Measurements from ENCODE around the gene PDE6A. TPM values are rescaled to one million over a fixed set of nuclear protein-coding genes. Genes with fewer than 3 reads are reported as not detected.

PDE6A gene
- total RNA-seq, 4 donors from 2014 or later = 0.22 TPM; not detected in 3

DNA sequence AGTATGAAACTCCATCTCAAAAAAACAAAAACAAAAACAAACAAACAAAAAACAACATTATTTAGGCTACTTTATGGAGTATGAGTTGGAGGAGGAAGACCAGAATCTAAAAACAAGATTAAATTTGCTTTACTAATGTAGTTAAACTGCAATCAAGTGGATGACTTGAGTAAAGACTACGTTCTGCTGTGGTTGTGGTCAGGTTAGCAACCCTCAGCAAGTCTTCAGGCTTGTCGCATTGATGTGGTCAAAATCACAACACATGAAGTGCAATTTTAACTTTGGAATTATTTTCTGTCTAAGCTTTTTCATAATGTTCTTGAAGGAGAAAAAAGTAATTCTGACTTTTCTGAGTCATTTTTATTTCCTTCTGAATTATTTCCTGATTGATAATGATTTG is 43.1 kb downstream of the PDE6A start:
- TF ChIP-seq POLR2A (IDR thresholded peaks at IDR 0.05) (no peak), EP300 (IDR thresholded peaks at IDR 0.05) (no peak)
- TF ChIP-seq, protein P1, sequence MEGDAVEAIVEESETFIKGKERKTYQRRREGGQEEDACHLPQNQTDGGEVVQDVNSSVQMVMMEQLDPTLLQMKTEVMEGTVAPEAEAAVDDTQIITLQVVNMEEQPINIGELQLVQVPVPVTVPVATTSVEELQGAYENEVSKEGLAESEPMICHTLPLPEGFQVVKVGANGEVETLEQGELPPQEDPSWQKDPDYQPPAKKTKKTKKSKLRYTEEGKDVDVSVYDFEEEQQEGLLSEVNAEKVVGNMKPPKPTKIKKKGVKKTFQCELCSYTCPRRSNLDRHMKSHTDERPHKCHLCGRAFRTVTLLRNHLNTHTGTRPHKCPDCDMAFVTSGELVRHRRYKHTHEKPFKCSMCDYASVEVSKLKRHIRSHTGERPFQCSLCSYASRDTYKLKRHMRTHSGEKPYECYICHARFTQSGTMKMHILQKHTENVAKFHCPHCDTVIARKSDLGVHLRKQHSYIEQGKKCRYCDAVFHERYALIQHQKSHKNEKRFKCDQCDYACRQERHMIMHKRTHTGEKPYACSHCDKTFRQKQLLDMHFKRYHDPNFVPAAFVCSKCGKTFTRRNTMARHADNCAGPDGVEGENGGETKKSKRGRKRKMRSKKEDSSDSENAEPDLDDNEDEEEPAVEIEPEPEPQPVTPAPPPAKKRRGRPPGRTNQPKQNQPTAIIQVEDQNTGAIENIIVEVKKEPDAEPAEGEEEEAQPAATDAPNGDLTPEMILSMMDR (IDR thresholded peaks at IDR 0.05) = no peak
- Histone ChIP-seq H3K36me3 (no peaks in the 10 kb centered on the region), H3K4me3 (no peak overlapping the region), H3K27ac (no peak overlapping the region), H3K4me1 (no peaks in the 10 kb centered on the region), H3K9me3 (no peaks in the 10 kb centered on the region), H3K27me3 (no peaks in the 10 kb centered on the region)
- DNase-seq (ENCODE audit: low spot score in 2 of 2) = no peak
- 88 to 93% methylated on average over 2 of the region's 2 CpGs for WGBS, 2 donors

DNA sequence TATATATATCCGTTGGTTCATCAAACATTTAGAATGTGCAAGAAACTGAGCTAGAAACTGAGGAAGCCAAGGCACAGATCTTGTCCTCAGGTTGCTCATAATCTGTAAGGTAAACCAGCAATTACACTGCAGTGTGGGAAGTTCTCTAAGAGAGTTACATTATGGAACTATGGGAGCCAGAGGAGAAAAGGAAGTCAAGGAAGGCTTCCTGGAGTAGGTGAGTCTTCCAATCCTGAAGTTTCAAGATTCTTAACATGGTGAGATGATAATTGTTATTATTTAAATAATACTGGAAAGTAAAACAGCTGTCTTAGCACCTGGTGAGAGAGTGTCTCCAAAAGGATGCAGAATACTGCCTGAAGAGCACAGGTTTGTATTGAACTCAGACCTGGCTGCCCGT is 44.2 kb downstream of the PDE6A start:
- no peak for TF ChIP-seq POLR2A (IDR thresholded peaks at IDR 0.05)
- DNase-seq (ENCODE audit: low spot score in 2 of 2) = no peak
- Histone ChIP-seq H3K4me3 (no peak overlapping the region), H3K27me3 (no peaks in the 10 kb centered on the region), H3K9me3 (no peaks in the 10 kb centered on the region), H3K36me3 (no peaks in the 10 kb centered on the region), H3K27ac (no peak overlapping the region), H3K4me1 (no peaks in the 10 kb centered on the region)
- WGBS, 2 donors = 48 to 57% methylated on average over 2 of the region's 2 CpGs

DNA sequence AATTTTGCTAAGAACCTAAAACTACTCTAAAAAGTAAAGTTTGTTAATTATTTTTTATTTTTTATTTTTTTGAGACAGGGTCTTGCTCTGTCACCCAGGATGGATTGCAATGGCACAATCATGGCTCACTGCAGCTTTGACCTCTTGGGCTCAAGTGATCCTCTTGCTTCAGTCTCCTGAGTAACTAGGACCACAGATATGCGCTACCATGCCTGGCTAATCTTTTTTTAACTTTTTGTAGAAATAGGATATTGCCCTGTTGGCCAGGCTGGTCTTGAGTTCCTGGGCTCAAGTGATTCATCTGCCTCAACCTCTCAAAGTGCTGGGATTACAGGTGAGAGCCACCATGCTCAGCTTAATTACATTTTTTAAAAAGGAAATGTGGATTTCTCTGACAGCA is 45.8 kb downstream of the PDE6A start:
- Histone ChIP-seq H3K27me3 (no peaks in the 10 kb centered on the region), H3K9me3 (no peaks in the 10 kb centered on the region), H3K4me1 (no peaks in the 10 kb centered on the region), H3K27ac (no peak overlapping the region), H3K4me3 (no peak overlapping the region), H3K36me3 (no peaks in the 10 kb centered on the region)
- 97 to 100% methylated on average over 1 of the region's 1 CpG for WGBS, 2 donors
- DNase-seq (ENCODE audit: low spot score in 2 of 2) = no peak
- TF ChIP-seq, protein P1 (IDR thresholded peaks at IDR 0.05) = no peak
- TF ChIP-seq EP300 (IDR thresholded peaks at IDR 0.05) (no peak), POLR2A (IDR thresholded peaks at IDR 0.05) (no peak)

DNA sequence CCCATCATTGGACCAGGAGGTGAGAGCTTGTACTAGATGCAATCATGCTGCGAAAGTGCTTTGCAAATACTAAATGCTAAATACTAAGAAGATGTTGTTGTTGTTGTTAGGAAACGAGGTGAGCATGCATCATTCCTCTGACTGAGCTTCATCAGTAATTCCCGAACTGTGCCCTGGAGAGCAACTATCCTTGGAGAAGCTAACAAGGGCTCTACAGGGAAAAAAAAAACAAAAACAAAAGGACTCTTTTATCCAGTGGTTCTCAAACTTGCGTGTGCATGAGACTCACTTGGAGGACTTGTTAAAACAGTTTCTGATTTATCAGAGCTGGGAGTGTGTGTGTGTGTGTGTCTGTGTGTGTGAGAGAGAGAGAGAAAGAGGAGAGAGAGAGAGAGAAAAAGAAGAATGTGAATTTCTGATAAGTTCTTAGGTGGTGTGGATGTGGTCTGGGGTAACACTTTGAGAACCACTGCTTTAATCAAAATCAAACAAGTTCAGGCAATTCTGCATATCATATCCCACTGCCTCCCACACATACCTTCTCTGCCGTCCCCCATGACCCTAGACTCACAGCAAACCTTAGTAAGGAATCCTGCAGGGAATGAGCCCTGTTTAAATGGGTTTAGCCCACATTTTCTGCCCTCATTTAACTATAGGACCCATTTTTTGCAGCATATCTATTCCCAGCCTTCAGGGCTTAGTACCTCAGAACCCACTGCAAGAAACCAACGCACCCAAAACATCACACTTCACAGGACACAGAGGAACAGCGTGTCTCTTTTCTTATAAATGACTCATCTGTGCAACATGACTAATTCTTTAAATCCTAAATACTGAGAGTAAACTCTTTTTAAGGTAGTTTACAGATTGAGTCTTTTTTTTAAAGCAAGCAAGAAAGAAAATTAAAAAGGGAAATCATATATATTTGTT is 48.9 kb downstream of the PDE6A start:
- Histone ChIP-seq H3K9me3 (no peaks in the 10 kb centered on the region), H3K36me3 (no peaks in the 10 kb centered on the region), H3K27me3 (no peaks in the 10 kb centered on the region), H3K27ac (no peak overlapping the region), H3K4me3 (no peak overlapping the region), H3K4me1 (no peaks in the 10 kb centered on the region)
- whole genome bisulfite sequencing, 2 donors = 45 to 51% methylated on average over 7 of the region's 7 CpGs
- no peak for TF ChIP-seq POLR2A (IDR thresholded peaks at IDR 0.05)
- no peak for DNase-seq (ENCODE audit: low spot score in 2 of 2)

DNA sequence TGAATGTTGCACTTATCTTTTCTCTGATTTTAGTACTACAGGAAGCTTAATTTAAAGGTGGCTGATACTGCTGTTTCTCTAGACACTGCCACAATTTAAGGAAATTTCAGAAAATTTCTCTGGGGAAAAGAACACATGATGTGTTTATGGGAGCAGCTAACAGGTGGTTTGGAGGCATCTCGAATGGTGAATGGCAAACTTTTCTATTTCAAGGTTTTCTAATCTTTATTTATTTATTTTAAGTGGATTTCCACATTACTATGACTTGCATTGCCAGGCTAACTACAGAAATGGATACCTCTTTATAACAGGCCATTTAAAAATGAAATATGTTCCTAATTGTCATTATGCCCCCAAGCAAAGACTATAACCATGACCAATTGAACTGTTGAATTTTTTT is 50.4 kb downstream of the PDE6A start:
- TF ChIP-seq, protein P1 (IDR thresholded peaks at IDR 0.05) = no peak
- TF ChIP-seq EP300 (IDR thresholded peaks at IDR 0.05) (no peak), POLR2A (IDR thresholded peaks at IDR 0.05) (no peak)
- Histone ChIP-seq H3K4me3 (no peak overlapping the region), H3K4me1 (no peaks in the 10 kb centered on the region), H3K36me3 (no peaks in the 10 kb centered on the region), H3K9me3 (no peaks in the 10 kb centered on the region), H3K27me3 (no peaks in the 10 kb centered on the region), H3K27ac (no peak overlapping the region)
- 89 to 97% methylated on average over 1 of the region's 1 CpG for WGBS, 2 donors
- no peak for DNase-seq (ENCODE audit: low spot score in 2 of 2)

DNA sequence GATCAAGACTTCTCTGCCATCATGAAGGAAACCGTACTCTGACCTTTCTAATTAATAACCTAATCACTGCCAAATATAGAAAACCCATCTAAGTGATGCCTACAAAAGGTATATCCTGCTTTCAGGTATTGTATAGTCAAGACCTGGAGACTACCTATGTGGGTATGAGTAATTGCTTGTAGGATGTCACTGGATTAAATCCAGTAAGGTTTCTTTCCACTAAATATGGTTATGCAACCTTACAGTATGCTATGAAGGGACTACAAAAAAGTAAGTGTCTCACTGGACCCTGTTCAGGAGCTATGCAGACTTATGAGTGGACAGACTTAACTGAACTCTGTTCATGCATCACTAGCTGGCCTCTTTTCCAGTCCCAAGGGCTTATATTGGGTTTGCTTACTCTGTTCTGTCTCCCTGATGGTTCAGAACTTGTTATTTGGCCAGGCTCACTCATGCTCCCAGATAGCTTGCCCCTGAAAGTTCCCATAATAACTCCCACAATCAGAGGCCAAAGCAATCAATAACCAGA is 51.1 kb downstream of the PDE6A start:
- TF ChIP-seq EP300 (IDR thresholded peaks at IDR 0.05) (no peak), POLR2A (IDR thresholded peaks at IDR 0.05) (no peak)
- TF ChIP-seq, protein P1 (IDR thresholded peaks at IDR 0.05) = no peak
- no peak overlapping the region for H3K4me3 ChIP-seq
- H3K36me3 ChIP-seq = no peaks in the 10 kb centered on the region
- 82 to 88% methylated on average over 1 of the region's 1 CpG for WGBS, 2 donors
- no peak for DNase-seq (ENCODE audit: low spot score in 2 of 2)
- H3K27me3 ChIP-seq = no peaks in the 10 kb centered on the region
- no peaks in the 10 kb centered on the region for H3K4me1 ChIP-seq
- H3K9me3 ChIP-seq = no peaks in the 10 kb centered on the region
- no peak overlapping the region for H3K27ac ChIP-seq

Data from tibial nerve (tissue), 4 donors.